Fibroblast of skin of right quadriceps (primary cell): ENCODE results near the gene RUNX1.

Source experiments
- DNase-seq: peaks from one replicate; pipeline ENCODE4 v3.0.0-alpha.2; 2013

RUNX1 gene

GRCh38 chr21:34840693-34841092 is 208.4 kb downstream of the RUNX1 start:
- DNase-seq, result no peak

GRCh38 chr21:34838956-34839820 is 209.9 kb downstream of the RUNX1 start:
- no peak for DNase-seq

- DNase-seq, result no peak
Measured at GRCh38 chr21:34836933-34837505, 212.1 kb downstream of the RUNX1 start.

DNA sequence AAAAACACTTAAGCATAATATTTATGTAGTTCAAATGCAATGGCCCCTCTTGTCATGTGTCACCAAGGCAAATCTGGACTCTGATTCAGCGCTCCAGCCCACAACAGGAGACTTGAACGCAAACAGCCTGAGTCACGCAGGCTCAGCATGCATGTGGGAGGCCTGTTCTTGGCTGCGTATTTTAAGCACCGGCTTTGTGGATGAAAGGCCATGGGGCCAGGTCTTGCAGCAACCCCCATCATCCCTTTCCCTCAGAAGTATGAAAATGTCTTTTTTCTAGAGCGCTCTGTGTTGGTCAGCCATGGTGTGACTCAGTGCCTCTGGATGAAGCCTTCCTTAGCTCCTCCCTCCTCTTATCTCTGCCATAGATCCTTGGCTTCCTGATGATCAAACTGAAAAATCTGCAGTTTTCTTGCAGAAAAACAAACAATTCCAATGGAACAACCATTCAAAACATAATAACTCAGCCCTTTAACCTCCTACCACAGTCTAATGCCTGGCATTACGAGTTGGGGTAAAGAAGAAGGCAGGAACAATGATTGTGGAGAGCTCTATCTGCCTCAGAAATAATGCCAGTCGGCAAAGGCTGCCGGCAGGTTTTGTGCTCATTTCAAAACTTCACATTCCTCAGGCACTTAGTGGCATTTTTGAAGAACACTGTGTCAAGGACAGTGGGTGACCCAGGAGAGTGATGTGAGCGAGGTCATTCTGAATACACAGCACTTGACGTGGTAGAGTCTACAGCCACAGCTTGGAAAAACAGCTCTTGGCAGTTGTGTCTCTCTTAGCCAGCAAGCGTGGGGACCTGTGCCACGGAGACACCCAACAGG is 212.8 kb downstream of the RUNX1 start:
- peak; percentile 98 for DNase-seq

- peak; percentile 71 for DNase-seq
Measured at GRCh38 chr21:34835526-34835925, 213.6 kb downstream of the RUNX1 start.

- no peak for DNase-seq
Measured at GRCh38 chr21:34834852-34835501, 214.1 kb downstream of the RUNX1 start.

DNA sequence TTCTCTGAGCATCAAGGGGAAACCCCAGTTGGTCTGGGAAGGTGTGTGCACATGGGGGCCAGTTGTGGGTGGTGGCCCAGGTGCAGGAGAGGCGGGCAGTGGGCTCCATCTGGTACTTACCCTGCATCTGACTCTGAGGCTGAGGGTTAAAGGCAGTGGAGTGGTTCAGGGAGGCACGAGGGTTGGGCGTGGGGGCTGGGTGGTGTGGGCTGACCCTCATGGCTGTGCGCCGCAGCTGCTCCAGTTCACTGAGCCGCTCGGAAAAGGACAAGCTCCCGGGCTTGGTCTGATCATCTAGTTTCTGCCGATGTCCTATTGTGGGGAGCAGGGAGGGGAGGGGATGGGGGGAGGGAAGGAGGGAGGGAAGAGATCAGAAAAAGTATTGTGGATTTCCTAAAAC is 214.8 kb downstream of the RUNX1 start:
- no peak for DNase-seq

- no peak for DNase-seq
Measured at GRCh38 chr21:34833465-34833864, 215.6 kb downstream of the RUNX1 start.

- DNase-seq, result no peak
Measured at GRCh38 chr21:34830386-34831170, 218.5 kb downstream of the RUNX1 start.

DNA sequence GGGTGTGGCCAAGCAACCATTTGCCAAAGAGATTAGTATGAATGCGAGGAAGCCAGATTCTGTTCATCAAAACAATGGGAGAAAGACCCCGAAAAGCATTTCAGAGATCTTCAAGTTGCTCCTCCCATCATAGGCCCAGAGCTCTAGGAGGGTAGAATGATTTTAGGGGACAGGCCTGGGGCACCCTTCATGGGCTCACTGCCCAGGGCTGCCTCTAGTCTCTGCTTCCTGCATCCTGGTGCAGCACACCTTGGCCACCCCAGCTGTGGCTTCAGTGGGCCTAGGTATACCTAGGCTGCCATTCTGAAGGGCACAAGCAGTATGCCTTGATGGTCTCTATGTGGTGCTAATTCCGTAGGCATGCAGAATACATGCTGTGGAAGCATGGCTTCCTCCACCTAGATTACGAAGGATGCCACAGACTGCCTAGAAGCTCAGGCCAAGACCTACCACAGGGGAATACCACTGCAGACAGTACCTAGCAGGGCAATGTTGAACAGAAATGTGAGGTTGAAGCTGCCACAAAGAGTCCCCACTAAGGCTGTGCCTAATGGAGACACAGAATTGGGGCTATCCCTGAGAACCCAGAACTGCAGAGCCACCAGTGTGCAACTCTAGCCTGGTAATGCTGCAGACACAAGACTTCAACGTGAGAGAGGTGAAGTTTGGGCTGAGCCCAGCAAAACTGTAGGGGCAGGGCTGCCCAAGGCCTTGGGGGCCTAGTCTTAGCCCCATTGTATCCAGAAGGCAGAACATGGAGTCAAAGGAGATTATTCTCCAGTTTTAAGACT is 221.5 kb downstream of the RUNX1 start:
- DNase-seq, result no peak

GRCh38 chr21:34826836-34827235 is 222.3 kb downstream of the RUNX1 start:
- no peak for DNase-seq

DNA sequence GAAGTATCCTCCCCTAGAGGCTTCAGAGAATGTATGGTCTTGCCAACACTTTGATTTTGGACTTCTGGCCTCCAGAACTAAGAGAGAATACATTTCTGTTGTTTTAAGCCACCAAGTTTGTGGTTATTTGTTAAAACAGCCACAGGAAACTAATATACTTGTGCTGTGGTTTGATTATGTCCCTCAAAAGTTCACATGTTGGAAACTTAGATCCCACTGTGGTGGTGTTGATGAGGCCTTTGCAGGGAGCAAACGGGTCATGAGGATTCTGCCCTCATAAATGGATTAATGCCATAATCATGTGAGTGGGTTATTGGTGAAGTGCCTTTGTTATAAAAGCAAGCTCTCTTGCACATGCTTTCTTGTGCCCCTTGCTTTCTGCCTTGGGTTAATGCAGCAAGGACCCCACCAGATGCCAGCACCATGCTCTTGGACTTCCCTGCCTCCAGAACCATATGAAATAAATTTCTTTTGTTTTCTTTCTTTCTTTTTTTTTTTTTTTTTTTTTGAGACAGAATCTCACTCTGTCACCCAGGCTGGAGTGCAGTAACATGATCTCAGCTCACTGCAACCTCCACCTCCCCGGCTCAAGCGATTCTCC is 223.1 kb downstream of the RUNX1 start:
- no peak for DNase-seq

GRCh38 chr21:34825101-34825500 is 224.0 kb downstream of the RUNX1 start:
- DNase-seq, result no peak

- DNase-seq, result no peak
Measured at GRCh38 chr21:34824314-34824713, 224.8 kb downstream of the RUNX1 start.

DNA sequence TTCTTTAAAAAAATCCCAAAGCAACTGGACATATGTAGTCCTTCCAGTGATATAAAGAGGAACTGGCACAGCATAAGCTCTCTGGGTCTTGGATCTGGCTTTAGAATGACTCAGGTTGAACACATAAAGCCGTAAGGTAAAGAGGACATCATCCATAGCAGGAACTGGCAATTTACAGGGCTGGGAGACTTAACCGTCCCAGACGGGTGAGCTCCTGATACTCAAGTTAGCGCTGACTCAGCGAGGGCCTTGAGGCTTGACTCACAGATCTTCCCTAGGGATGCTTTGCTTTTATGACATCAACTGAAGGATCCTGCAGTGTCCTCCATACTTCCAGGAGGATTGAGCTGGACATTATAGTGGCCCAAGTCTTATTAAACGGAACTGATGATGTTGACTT is 226.2 kb downstream of the RUNX1 start:
- DNase-seq, result peak; percentile 79

GRCh38 chr21:34822168-34822567 is 226.9 kb downstream of the RUNX1 start:
- DNase-seq, result no peak

DNA sequence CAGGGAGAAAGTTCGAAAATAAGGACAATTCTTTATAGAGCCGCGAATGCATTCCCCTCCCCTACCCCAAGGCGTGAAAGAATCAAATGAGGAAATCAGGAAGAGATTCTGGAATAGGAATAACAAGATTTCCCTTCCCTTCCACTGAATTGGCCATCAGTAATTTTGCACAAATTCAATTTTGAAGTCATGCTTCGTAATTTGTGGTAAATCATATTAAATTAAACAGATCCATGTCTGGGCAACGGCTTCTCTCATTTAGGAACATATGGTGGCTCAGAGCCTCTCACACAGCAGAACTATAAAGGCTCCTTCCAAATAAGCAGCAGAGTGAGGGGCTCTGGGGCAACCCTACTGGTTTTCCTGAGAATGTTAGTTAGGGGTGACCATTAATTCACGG is 227.4 kb downstream of the RUNX1 start:
- no peak for DNase-seq

DNA sequence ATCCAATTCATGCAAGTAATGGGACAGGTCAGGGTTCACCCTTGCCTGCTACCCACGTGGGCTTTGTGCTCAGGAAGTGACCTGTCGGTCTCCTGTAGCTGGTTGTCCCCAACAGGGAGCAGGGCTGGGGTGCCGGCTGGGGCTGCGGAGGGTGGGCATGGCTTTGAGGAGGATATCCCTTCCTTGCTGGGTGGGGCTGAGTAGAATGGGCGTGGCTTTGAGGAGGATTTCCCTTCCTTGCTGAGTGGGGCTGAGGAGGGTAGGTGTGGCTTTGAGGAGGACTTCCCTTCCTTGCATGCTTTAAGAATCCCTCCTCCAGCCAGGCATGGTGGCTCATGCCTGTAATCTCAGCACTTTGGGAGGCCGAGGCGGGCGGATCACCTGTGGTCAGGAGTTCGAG is 229.1 kb downstream of the RUNX1 start:
- DNase-seq, result no peak

- no peak for DNase-seq
Measured at GRCh38 chr21:34819357-34819999, 229.6 kb downstream of the RUNX1 start.

DNA sequence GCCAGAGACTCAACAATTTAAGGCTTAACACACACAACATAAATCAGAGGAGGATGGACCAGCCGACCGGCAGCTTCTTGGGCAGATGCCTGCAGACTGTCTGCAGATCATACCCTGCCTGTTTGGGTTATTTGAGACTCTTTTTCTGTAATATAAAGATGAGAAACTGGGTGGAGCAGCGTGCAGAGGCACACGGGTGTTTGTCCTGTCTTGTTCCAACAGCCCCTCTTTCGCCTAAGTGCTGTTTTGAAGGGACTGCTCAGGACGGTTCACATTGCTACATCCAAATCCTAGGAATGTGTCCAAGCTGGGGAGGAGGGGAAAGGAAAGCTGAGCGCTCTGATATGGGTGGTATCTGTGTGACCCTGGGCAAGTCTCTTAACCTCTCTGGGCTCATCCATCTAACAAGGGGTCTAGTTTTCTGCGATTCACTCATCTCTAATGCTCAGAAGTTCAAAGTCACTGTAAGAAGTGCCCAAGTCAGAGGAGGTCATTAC is 230.4 kb downstream of the RUNX1 start:
- peak; percentile 29 for DNase-seq
